HG03460 (cell line): ENCODE measurements around the gene CCDC191.

Source experiments
- ATAC-seq: cut with Tn5 transposase; IDR thresholded peaks from one replicate; pipeline ENCODE4 v1.9.1; 2021; ENCODE audit not compliant: unreplicated experiment

CCDC191 gene

GRCh38 chr3:113977822-113978221 is 78.5 kb downstream of the CCDC191 start:
- ATAC-seq: no peak

GRCh38 chr3:113968986-113969385 is 87.3 kb downstream of the CCDC191 start:
- ATAC-seq: no peak

- ATAC-seq: no peak
Measured at GRCh38 chr3:113966172-113966571, 90.2 kb downstream of the CCDC191 start.

GRCh38 chr3:113963879-113964278 is 92.4 kb downstream of the CCDC191 start:
- ATAC-seq: no peak

GRCh38 chr3:113954091-113954685 is 102.1 kb downstream of the CCDC191 start:
- no peak for ATAC-seq

GRCh38 chr3:113953677-113954076 is 102.6 kb downstream of the CCDC191 start:
- ATAC-seq: no peak

- no peak for ATAC-seq
Measured at GRCh38 chr3:113952921-113953320, 103.4 kb downstream of the CCDC191 start.

- ATAC-seq: peak; percentile 43
Measured at GRCh38 chr3:113948015-113948917, 108.1 kb downstream of the CCDC191 start.

GRCh38 chr3:113947372-113948014 is 108.8 kb downstream of the CCDC191 start, which contains the start of gene ZDHHC23:
TSS of gene ZDHHC23 (plus strand) at chr3:113948013. CDS start at chr3:113948803, 790 bp downstream.
- ATAC-seq: peak; percentile 76

- no peak for ATAC-seq
Measured at GRCh38 chr3:113946831-113947230, 109.5 kb downstream of the CCDC191 start.

GRCh38 chr3:113927556-113927955 is 128.8 kb downstream of the CCDC191 start:
- no peak for ATAC-seq

- no peak for ATAC-seq
Measured at GRCh38 chr3:113914646-113915045, 141.7 kb downstream of the CCDC191 start.
